Measurements from ENCODE around the gene RPL35.

RPL35 gene

DNA sequence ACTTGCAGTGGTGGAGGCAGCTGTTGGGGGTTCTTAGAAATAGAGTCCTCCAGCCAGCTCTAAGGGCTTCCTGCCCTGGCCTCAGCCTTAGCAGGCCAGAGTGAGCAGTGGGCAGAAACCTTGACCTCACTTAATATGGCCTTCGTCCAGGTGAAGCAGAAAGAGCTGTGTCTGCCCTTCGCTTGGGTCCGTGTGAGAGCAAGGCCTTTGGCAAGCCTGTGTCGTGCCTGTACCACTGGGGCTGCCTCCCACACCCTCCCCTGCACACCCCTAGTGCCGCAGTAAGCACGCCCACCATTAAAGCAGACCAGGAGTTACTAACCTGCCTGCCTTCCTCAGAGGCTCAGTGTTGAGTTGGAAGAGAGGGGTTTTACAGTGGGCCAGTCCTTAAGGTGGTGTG, 13.7 kb upstream of the RPL35 start:
- no peak for DNase-seq

DNA sequence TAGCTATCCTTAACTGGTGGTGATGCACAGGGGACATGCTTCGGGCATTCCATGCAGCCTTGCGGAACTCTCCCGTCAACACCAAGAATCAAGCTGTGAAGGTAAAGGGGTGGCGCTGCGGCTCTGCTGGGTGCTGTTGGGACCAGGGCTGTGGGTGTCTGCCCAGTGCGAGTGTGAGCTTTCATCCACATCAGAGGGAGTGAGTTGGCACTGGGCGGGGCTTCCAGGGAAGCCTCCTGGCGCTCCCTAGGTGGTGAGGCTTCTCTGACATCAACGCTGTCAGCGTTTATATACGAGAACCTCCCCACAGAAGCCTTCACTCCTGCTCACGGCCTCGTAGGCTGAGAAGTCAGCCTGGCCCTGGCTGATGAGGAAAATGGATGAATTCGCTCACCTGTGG, 11.9 kb upstream of the RPL35 start:
- DNase-seq = no peak

- DNase-seq = no peak
Observed at GRCh38 chr9:124871156-124871561, 9.4 kb upstream of the RPL35 start.

GRCh38 chr9:124870723-124871122, 9.0 kb upstream of the RPL35 start:
- DNase-seq = no peak

DNA sequence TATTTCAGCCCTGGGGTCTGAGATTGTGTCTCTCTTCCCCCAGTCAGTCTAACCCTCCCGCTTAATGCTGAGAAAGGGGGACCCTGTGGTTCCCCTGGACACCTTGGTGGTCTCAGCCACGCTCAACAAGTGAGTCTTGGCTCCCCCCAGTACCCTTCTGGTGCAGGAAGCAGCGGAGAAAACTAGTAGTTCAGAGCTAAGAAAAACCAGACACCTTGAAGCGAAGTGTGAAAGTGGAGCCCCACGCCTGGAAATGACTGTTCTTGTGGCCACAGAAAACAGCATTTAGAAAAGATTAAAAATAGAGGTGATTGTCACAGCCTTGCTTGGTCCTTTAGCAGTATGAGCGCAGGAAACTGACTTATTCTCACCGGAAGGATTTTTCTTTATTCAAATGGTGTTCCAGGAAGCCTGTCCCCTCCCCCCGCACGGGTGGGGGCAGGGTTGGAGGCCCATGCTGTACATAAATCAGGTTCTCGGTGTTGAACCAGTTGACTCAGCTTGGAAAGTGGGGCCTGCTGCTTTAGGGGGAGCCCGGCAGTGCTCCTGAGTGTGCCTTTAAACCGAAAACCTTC, 8.3 kb upstream of the RPL35 start:
- no peak for DNase-seq

- DNase-seq = no peak
Observed at GRCh38 chr9:124869466-124869985, 7.8 kb upstream of the RPL35 start.

- DNase-seq = peak; percentile 41
Observed at GRCh38 chr9:124868511-124869465, 7.0 kb upstream of the RPL35 start.

GRCh38 chr9:124863371-124863871, 1.7 kb upstream of the RPL35 start:
- DNase-seq = peak; percentile 20

- no peak for DNase-seq
Observed at GRCh38 chr9:124860582-124861341, 995 bp downstream of the RPL35 start.

DNA sequence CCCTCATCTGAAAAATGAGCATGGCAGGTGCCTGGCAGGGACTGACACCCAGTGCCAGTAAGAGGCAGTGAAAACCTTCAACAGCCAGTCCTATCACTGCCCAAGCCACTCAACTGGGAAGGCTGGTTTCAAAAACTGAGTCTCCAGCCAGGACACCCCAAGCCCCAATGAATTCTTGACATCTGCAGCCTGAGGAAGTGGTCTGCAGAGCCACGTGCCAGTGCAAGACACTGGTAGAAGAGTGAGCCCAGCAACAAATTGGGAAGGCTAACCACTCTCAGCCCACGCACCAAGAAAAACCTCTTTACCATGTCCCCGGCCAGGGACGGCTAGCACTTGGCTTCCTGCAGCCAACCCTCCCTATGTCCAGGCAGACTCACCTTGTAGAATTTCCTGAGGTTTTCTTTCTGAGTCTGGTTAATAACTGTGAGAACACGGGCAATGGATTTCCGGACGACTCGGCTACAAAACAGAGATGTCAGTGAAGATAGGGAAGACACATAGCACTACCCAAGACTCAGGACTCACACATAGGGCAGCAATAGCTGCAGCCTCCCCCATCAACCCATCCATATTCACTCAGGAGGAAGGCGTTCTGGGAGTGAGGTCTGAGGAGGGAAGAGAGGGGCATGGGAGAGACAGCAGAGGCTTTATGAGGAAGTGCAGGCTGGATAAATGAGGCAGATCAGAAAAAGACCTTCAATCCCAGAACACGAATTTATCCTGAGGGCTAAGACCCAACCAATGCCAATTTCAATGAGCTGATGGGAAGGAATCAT, 1.8 kb downstream of the RPL35 start:
- DNase-seq = no peak

GRCh38 chr9:124858330-124859046, 3.3 kb downstream of the RPL35 start:
- no peak for DNase-seq

- no peak for DNase-seq
Observed at GRCh38 chr9:124857533-124858162, 4.1 kb downstream of the RPL35 start.

DNA sequence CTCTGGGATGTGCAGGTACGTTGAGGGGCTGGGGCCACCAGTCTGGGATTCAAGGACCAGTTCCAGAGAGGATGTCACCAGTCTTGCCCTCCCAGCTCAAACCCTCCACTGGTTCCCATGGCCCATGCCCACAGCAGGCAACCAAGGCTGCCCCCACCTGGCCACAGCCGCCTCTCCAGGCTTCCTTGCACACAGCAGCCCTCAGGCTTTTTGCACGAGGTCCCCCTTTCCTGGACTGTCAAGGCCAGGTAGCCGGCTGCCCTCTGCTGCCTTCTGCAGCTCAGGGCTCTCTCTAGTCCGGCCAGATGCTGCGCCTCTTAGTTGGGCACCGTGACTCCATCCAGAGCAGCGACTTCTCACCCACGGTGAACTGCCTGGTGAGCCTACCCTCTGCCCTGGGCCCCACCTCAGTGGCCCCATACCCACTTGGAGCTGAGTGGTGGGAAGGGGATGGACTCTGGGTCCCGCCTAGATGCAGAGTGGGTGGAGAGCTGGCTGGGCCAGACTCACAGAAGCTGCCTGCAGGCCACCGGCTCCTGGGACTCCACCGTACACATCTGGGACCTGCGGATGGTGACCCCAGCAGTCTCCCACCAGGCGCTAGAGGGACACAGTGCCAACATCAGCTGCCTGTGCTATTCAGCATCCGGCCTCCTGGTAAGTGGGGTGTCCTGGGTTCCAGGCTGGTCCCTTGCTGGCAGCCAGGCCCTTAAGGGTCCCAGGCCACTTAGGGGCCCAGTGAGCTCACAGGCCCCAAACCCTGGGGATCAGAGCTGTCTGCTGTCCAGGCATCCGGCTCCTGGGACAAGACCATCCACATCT, 5.6 kb downstream of the RPL35 start:
- peak; percentile 60 for DNase-seq

GRCh38 chr9:124855566-124855943, 6.2 kb downstream of the RPL35 start:
- no peak for DNase-seq

GRCh38 chr9:124854822-124855221, 6.9 kb downstream of the RPL35 start:
- DNase-seq = no peak

GRCh38 chr9:124854161-124854560, 7.6 kb downstream of the RPL35 start:
- DNase-seq = no peak

GRCh38 chr9:124853605-124854143, 8.1 kb downstream of the RPL35 start:
- no peak for DNase-seq

GRCh38 chr9:124852829-124853531, 8.8 kb downstream of the RPL35 start, which contains the start of gene WDR38:
Gene WDR38 (plus strand): TSS chr9:124853460. CDS start chr9:124853532, 72 bp downstream.
- peak; percentile 32 for DNase-seq
